Astrocyte (in vitro differentiated cells and primary cell): ENCODE data around the gene KRTAP10-2. TPM values are rescaled to one million over a fixed set of nuclear protein-coding genes. Genes with fewer than 3 reads are reported as not detected.

Experiments used
- DNase-seq: peaks from one replicate; pipeline ENCODE4 v3.0.0-alpha.2; 2010; ENCODE audit warnings: low read depth
- FAIRE-seq: peaks from 2 replicates; lab custom pipeline; 2011; peaks lifted over from hg19 to GRCh38; lab: Jason Lieb, UNC
- H2AFZ ChIP-seq: 2 replicates; pipeline ENCODE4 v1.6.0; 2012; ENCODE audit warnings: low read depth, low read length, inconsistent platforms
- H3K27ac ChIP-seq: 2 replicates; pipeline ENCODE4 v1.5.1; 2011; ENCODE audit warnings: low read depth, low read length, inconsistent platforms
- H3K27me3 ChIP-seq: 2 replicates; pipeline ENCODE4 v1.6.0; 2011; ENCODE audit warnings: low read length, inconsistent platforms; ENCODE audit not compliant: insufficient read depth
- H3K36me3 ChIP-seq: 2 replicates; pipeline ENCODE4 v1.5.1; 2011; ENCODE audit warnings: low read length, inconsistent platforms; ENCODE audit not compliant: insufficient read depth
- H3K4me1 ChIP-seq: 2 replicates; pipeline ENCODE4 v1.5.1; 2011; ENCODE audit warnings: low read length, inconsistent platforms; ENCODE audit not compliant: insufficient read depth
- H3K4me2 ChIP-seq: 2 replicates; pipeline ENCODE4 v1.6.0; 2012; ENCODE audit warnings: low read length, inconsistent platforms
- H3K4me3 ChIP-seq: 2 replicates; pipeline ENCODE4 v1.5.1; 2011; ENCODE audit warnings: low read depth, mild to moderate bottlenecking, low read length, inconsistent platforms; ENCODE audit not compliant: insufficient read depth
- H3K79me2 ChIP-seq: 2 replicates; pipeline ENCODE4 v1.6.0; 2012; ENCODE audit warnings: mild to moderate bottlenecking, low read length, inconsistent platforms; ENCODE audit not compliant: insufficient read depth
- H3K9ac ChIP-seq: 2 replicates; pipeline ENCODE4 v1.6.0; 2012; ENCODE audit warnings: mild to moderate bottlenecking, low read length, inconsistent platforms
- H3K9me3 ChIP-seq: 2 replicates; pipeline ENCODE4 v1.5.1; 2012; ENCODE audit warnings: low read depth, mild to moderate bottlenecking, low read length, inconsistent platforms; ENCODE audit not compliant: insufficient read depth
- H4K20me1 ChIP-seq: 2 replicates; pipeline ENCODE4 v1.6.0; 2012; ENCODE audit warnings: low read length, inconsistent platforms; ENCODE audit not compliant: insufficient read depth
- H3K27ac Mint-ChIP-seq: one replicate; pipeline ENCODE4 v1.8.0; 2021; ENCODE audit warnings: mild to moderate bottlenecking, mixed read lengths; ENCODE audit not compliant: unreplicated experiment
- H3K27me3 Mint-ChIP-seq: one replicate; pipeline ENCODE4 v1.8.0; 2021; ENCODE audit warnings: low read depth, mixed read lengths; ENCODE audit not compliant: unreplicated experiment
- H3K36me3 Mint-ChIP-seq: one replicate; pipeline ENCODE4 v1.8.0; 2021; ENCODE audit warnings: low read depth, mixed read lengths; ENCODE audit not compliant: unreplicated experiment
- H3K4me1 Mint-ChIP-seq: one replicate; pipeline ENCODE4 v1.8.0; 2021; ENCODE audit warnings: low read depth, mixed read lengths; ENCODE audit not compliant: unreplicated experiment
- H3K4me3 Mint-ChIP-seq: one replicate; pipeline ENCODE4 v1.8.0; 2021; ENCODE audit warnings: mild to moderate bottlenecking, moderate library complexity, mixed read lengths; ENCODE audit not compliant: unreplicated experiment
- H3K9me3 Mint-ChIP-seq: one replicate; pipeline ENCODE4 v1.8.0; 2021; ENCODE audit warnings: mild to moderate bottlenecking, mixed read lengths; ENCODE audit not compliant: unreplicated experiment
- CTCF ChIP-seq: IDR thresholded peaks from 2 replicates; pipeline ENCODE4 v1.5.1; 2011; ENCODE audit warnings: low read depth, mild to moderate bottlenecking, inconsistent platforms, low read length, moderate library complexity; ENCODE audit not compliant: insufficient read depth
- EZH2 ChIP-seq: IDR thresholded peaks from 2 replicates; pipeline ENCODE4 v1.6.1; 2012; ENCODE audit warnings: mild to moderate bottlenecking, low read length, inconsistent platforms; ENCODE audit not compliant: insufficient read depth
- total RNA-seq: library from RNA; stranded (reverse); gene quantifications from 2 replicates; pipeline ENCODE4 v1.2.1, GENCODE V29; 2021

The KRTAP10-2 gene
- total RNA-seq, 1 donor from 2014 or later, result not detected

DNA sequence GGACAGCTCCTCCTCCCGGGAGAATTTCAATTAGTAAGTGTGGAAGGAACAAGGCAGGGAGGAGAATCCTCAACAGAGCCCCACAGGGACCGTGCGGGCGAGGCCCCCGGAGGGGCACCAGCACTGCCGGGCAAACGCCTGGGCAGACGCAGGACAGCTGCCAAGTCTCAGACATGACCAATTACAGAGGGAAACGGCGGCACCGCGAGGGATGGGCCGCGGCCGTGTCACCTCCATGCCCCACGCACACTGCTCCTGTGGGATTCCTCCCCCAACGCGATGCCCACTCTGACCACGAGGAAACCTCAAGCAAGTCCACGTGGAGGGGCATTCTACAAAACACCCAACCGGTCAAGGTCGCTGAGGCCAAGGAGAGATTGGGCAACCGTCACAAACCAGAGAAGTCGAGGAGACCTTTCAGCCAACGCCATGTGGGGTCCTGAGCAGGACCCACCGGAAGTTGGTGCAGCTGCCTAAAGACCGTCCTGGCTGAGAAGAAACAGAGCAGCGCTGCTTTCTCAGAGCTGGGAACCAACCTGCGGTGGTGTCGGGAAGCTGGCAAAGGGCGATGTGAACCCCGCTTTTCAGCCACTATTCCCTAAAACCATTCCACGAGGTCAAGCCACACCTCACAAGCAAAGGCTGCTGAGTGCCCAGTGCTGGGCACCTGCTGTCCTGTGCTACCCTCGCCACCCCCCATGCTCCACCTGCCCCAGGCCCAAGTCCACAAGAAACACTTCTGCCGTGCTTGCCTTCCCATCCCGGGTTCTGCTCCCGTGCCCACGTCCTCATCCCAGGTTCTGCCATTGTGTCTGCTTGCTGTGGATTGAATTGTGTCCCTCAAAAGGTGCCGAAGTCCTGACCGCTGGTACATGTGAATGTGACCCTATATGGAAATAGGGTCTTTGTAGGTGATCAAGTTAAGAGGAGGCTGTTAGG is 20.8 kb upstream of the KRTAP10-2 start:
- peaks cover 19% of the 10 kb centered on the region for H3K27me3 Mint-ChIP-seq
- no peak for TF ChIP-seq CTCF
- TF ChIP-seq EZH2, result no peak
- H3K36me3 ChIP-seq, result no peaks in the 10 kb centered on the region
- H3K4me2 ChIP-seq, result no peak overlapping the region
- no peak overlapping the region for H3K4me3 Mint-ChIP-seq
- peaks cover 11% of the 10 kb centered on the region for H3K9me3 ChIP-seq
- H3K27me3 ChIP-seq, result no peaks in the 10 kb centered on the region
- no peaks in the 10 kb centered on the region for H4K20me1 ChIP-seq
- peaks cover 20% of the 10 kb centered on the region for H3K9me3 Mint-ChIP-seq
- H3K27ac ChIP-seq, result no peak overlapping the region
- H3K27ac Mint-ChIP-seq, result peak overlapping the region; percentile 44
- no peaks in the 10 kb centered on the region for H3K79me2 ChIP-seq
- no peak for DNase-seq
- no peak for FAIRE-seq
- peaks cover 6% of the 10 kb centered on the region for H3K36me3 Mint-ChIP-seq
- H3K9ac ChIP-seq, result no peak overlapping the region
- H3K4me1 ChIP-seq, result no peaks in the 10 kb centered on the region
- H3K4me3 ChIP-seq, result no peak overlapping the region
- peaks cover 4% of the 10 kb centered on the region for H3K4me1 Mint-ChIP-seq
- no peak overlapping the region for H2AFZ ChIP-seq

DNA sequence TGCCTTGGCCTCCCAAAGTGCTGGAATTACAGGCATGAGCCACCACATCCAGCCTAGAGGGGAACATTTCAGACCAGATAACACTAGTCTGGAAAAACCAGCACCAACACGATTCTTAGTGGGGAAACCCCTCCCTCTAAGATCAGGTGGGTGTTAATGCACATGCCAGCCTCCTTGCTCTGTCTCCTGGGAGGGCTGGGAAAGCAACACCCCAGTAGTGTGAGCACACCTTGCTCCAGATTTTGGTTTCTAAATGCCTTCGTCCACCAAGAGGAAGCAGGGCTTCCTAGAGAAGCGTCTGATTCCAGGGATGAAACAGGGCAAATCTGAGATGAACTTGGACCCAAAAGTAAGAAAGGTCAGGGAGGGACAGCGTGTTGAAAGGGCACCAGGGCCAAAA is 20.0 kb upstream of the KRTAP10-2 start:
- Mint-ChIP-seq H3K27ac (no peak overlapping the region), H3K4me1 (peaks cover 4% of the 10 kb centered on the region), H3K4me3 (no peak overlapping the region), H3K9me3 (peaks cover 20% of the 10 kb centered on the region), H3K27me3 (peaks cover 19% of the 10 kb centered on the region), H3K36me3 (peaks cover 6% of the 10 kb centered on the region)
- H3K79me2 ChIP-seq, result no peaks in the 10 kb centered on the region
- FAIRE-seq, result no peak
- no peak overlapping the region for H2AFZ ChIP-seq
- no peaks in the 10 kb centered on the region for H4K20me1 ChIP-seq
- no peak overlapping the region for H3K4me2 ChIP-seq
- H3K27me3 ChIP-seq, result no peaks in the 10 kb centered on the region
- H3K9ac ChIP-seq, result no peak overlapping the region
- H3K36me3 ChIP-seq, result no peaks in the 10 kb centered on the region
- H3K4me3 ChIP-seq, result no peak overlapping the region
- H3K4me1 ChIP-seq, result no peaks in the 10 kb centered on the region
- peaks cover 11% of the 10 kb centered on the region for H3K9me3 ChIP-seq
- no peak for TF ChIP-seq EZH2
- no peak for TF ChIP-seq CTCF
- DNase-seq, result no peak
- H3K27ac ChIP-seq, result no peak overlapping the region
